ENCODE measurements around the gene TNNT2. TPM values are rescaled to one million over a fixed set of nuclear protein-coding genes. Genes with fewer than 3 reads are reported as not detected.

The TNNT2 gene
- total RNA-seq, 1 donor from 2014 or later = not detected

DNA sequence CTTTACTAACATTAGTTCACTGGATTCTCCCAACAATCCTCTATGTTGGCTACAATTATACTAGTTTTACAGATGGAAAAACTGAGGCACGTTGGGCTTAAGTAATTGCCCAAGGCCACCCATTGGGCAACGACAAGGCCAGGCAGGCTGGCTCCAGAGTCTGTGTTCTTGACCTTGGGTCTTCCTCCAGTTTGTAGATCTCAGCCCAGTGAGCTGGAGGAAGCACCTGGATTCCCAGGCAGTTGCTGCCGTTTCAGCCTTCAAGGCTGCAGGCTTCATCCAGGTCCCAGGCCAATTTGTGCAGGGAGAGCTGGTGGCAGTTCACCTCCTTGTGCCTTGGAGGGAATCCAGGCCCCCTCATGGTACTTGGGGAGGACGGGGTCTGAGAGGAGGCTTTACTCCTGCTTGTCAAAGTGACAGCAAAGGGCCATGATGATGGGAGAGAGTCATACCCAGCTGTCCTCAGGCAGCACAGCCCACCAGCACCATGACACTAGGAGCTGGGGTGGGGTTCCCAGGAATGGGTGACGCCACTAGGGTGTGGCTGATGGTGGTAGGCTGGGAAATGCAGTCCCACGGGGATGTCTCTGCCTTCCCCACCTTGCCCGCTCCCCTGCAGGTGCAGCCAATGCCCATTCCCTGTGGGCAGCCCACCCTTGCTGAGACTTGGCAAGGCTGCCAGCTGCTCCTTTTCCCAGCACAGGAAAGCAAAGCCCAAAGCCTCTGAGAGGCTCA is 67.1 kb downstream of the TNNT2 start:
- Mint-ChIP-seq H3K4me1 (peaks cover 15% of the 10 kb centered on the region), H3K27me3 (ENCODE audit: low read depth) (peaks cover 25% of the 10 kb centered on the region), H3K4me3 (no peak overlapping the region), H3K27ac (ENCODE audit: unreplicated experiment) (no peak overlapping the region), H3K9me3 (no peaks in the 10 kb centered on the region), H3K36me3 (ENCODE audit: low read depth) (no peaks in the 10 kb centered on the region)
- no peak for TF ChIP-seq CTCF (conservative IDR thresholded peaks at IDR 0.05)
- DNase-seq (ENCODE audit: low read depth, low spot score) = no peak

- peak; percentile 21 for DNase-seq (ENCODE audit: low read depth, low spot score)
- Mint-ChIP-seq H3K36me3 (ENCODE audit: low read depth) (no peaks in the 10 kb centered on the region), H3K27ac (ENCODE audit: unreplicated experiment) (no peak overlapping the region), H3K4me3 (no peak overlapping the region), H3K4me1 (peaks cover 15% of the 10 kb centered on the region), H3K27me3 (ENCODE audit: low read depth) (peaks cover 30% of the 10 kb centered on the region), H3K9me3 (no peaks in the 10 kb centered on the region)
- no peak for TF ChIP-seq CTCF (conservative IDR thresholded peaks at IDR 0.05)
Observed at GRCh38 chr1:201309416-201309815, 68.1 kb downstream of the TNNT2 start.

Other genes with a start within 250 kb of the TNNT2 start
- 78.1 and 89.4 TPM in 2 replicates for gene TMEM9, start 223.2 kb downstream of the TNNT2 start, total RNA-seq
- not detected in 2 replicates for gene IGFN1, start 186.9 kb downstream of the TNNT2 start, total RNA-seq
- gene PKP1, start 94.2 kb downstream of the TNNT2 start, total RNA-seq = not detected in 2 replicates
- gene LAD1, start 21.6 kb upstream of the TNNT2 start, total RNA-seq = not detected in 2 replicates
- 0.30 and 0.93 TPM in 2 replicates for gene TNNI1, start 44.0 kb upstream of the TNNT2 start, total RNA-seq
- gene PHLDA3, start 91.5 kb upstream of the TNNT2 start, total RNA-seq = 10.7 and 12.6 TPM in 2 replicates
- 0.41 and 1.5 TPM in 2 replicates for gene CSRP1, start 129.4 kb upstream of the TNNT2 start, total RNA-seq
- gene NAV1, start 161.4 kb upstream of the TNNT2 start, total RNA-seq = 44.1 and 47.3 TPM in 2 replicates